H1 (cell line): ENCODE data around the gene SLC22A8.

Source experiments
- JUN ChIP-seq: IDR thresholded peaks from 2 replicates; pipeline ENCODE4 v1.6.1; 2011; ENCODE audit warnings: low read depth, mild to moderate bottlenecking, improper control_type of control experiment, low read length
- POLR2AphosphoS5 ChIP-seq: IDR thresholded peaks from 2 replicates; pipeline ENCODE4 v1.6.1; 2011; ENCODE audit warnings: low read depth, low read length
- RAD21 ChIP-seq, 2 experiments: IDR thresholded peaks in 1 of 2; conservative IDR thresholded peaks in 1 of 2; 2 replicates each; pipeline ENCODE4 v1.6.1; 2011; ENCODE audit warnings: low read depth in 2 of 2, low read length in 2 of 2, improper control_type of control experiment in 1 of 2, inconsistent platforms in 1 of 2, mild to moderate bottlenecking in 1 of 2, moderate library complexity in 1 of 2
- TCF12 ChIP-seq: IDR thresholded peaks from 2 replicates; pipeline ENCODE4 v1.6.1; 2011; ENCODE audit warnings: low read depth, mild to moderate bottlenecking, low read length
- YY1 ChIP-seq: IDR thresholded peaks from 2 replicates; pipeline ENCODE4 v1.6.1; 2011; ENCODE audit warnings: low read depth, mild to moderate bottlenecking, low read length
- TF ChIP-seq, protein P1 (sequence below), 3 experiments: IDR thresholded peaks; 1 replicate in 2 of 3; 2 replicates in 1 of 3; pipeline versions ENCODE4 v1.5.1 to v1.6.1; 2011; ENCODE audit warnings: low read length in 3 of 3, mild to moderate bottlenecking in 3 of 3, inconsistent platforms in 2 of 3, low read depth in 1 of 3, moderate library complexity in 1 of 3; ENCODE audit not compliant: insufficient read depth in 1 of 3; ENCODE audit errors: control extremely low read depth in 1 of 3
- TF ChIP-seq, protein P2 (sequence below): IDR thresholded peaks from 2 replicates; pipeline ENCODE4 v1.6.1; 2011; ENCODE audit warnings: low read depth, mild to moderate bottlenecking, low read length; ENCODE audit not compliant: insufficient read depth

DNA sequence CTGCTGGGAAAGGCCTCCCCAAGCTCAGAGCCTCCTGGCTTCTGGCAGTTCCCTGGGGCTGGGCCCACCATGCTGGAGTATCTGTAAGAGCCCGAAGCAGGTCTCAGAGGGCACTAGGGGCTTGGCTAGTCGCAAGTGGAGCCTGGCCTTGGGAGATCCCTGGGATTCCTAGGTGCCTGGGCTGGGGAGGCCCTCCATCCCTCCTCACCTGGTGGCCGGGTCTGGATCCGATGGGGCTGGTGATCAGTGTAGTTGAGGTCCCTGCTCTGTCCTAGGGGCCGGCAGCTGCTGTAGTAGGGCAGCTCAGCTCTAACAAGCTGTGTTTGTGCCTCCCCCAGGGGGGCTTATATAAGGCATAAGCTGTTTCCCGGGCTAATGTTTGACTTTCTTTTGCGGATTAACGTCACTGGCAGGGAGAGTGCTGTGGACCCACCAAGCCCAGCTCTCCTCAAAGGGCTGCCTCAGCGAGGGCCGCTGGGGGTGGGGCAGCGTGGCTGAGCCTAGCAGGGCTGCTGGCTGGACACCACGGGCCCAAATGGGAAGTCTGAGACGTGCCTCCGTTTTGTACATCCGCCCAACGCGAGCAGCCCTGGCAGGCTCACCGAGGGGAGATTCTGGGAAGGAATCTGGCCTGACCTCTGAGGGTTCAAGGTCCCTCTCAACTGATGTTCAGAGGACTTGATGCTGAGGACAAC, at the start of gene SLC22A8:
- TF ChIP-seq, protein P1, sequence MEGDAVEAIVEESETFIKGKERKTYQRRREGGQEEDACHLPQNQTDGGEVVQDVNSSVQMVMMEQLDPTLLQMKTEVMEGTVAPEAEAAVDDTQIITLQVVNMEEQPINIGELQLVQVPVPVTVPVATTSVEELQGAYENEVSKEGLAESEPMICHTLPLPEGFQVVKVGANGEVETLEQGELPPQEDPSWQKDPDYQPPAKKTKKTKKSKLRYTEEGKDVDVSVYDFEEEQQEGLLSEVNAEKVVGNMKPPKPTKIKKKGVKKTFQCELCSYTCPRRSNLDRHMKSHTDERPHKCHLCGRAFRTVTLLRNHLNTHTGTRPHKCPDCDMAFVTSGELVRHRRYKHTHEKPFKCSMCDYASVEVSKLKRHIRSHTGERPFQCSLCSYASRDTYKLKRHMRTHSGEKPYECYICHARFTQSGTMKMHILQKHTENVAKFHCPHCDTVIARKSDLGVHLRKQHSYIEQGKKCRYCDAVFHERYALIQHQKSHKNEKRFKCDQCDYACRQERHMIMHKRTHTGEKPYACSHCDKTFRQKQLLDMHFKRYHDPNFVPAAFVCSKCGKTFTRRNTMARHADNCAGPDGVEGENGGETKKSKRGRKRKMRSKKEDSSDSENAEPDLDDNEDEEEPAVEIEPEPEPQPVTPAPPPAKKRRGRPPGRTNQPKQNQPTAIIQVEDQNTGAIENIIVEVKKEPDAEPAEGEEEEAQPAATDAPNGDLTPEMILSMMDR (IDR thresholded peaks at IDR 0.05; ENCODE audit: control extremely low read depth in 1 of 3, insufficient read depth in 1 of 3, low read depth in 1 of 3, low read length in 3 of 3): no peak
- TF ChIP-seq JUN (no peak), RAD21 (IDR thresholded peaks at IDR 0.05 in 1 of 2, conservative IDR thresholded peaks at IDR 0.05 in 1 of 2; ENCODE audit: low read depth in 2 of 2, low read length in 2 of 2) (no peak), YY1 (no peak), POLR2AphosphoS5 (no peak), TCF12 (no peak)
- TF ChIP-seq, protein P2, sequence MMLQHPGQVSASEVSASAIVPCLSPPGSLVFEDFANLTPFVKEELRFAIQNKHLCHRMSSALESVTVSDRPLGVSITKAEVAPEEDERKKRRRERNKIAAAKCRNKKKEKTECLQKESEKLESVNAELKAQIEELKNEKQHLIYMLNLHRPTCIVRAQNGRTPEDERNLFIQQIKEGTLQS: no peak
